Natural killer cell treated with Interleukin-12 subunit alpha and Interleukin-12 subunit beta and Interleukin-15 and Interleukin-18, amount 100 ng/mL, for 72 hours (primary cell): ENCODE data around the gene CTDNEP1. TPM values are rescaled to one million over a fixed set of nuclear protein-coding genes. Genes with fewer than 3 reads are reported as not detected.

Experiments
- ATAC-seq, 2 donors: fragments of 150-1000 bp; cut with Tn5 transposase in 1 of 2; sonication (Bioruptor Pico), chemical (Tn5 transposase) in 1 of 2; 2 replicates each; pipeline ENCODE4 v1.10.0; 2021
- DNase-seq: peaks from one replicate; pipeline ENCODE4 v3.0.0; 2022; ENCODE audit warnings: low spot score
- H3K27ac Mint-ChIP-seq, 2 donors: 1 replicate in 1 of 2; 2 replicates in 1 of 2; pipeline ENCODE4 v1.8.0; 2022; ENCODE audit warnings: mixed read lengths in 2 of 2, mild to moderate bottlenecking in 1 of 2, moderate library complexity in 1 of 2
- H3K27me3 Mint-ChIP-seq, 2 donors: 1 replicate in 1 of 2; 2 replicates in 1 of 2; pipeline ENCODE4 v1.8.0; 2022; ENCODE audit warnings: mixed read lengths in 2 of 2
- H3K36me3 Mint-ChIP-seq: one replicate; pipeline ENCODE4 v1.8.0; 2022; ENCODE audit warnings: mixed read lengths
- H3K4me1 Mint-ChIP-seq, 2 donors: 1 replicate in 1 of 2; 2 replicates in 1 of 2; pipeline ENCODE4 v1.8.0; 2022; ENCODE audit warnings: low read depth in 2 of 2, mixed read lengths in 2 of 2, mild to moderate bottlenecking in 1 of 2
- H3K4me3 Mint-ChIP-seq: one replicate; pipeline ENCODE4 v1.8.0; 2022; ENCODE audit warnings: mixed read lengths
- H3K9me3 Mint-ChIP-seq: 2 replicates; pipeline ENCODE4 v1.8.0; 2022; ENCODE audit warnings: mixed read lengths
- total RNA-seq, 2 donors: library from RNA; stranded (reverse); gene quantifications; one replicate each; pipeline ENCODE4 v1.2.3, GENCODE V29; 2022

Gene CTDNEP1
- total RNA-seq, 2 donors from 2014 or later, result 145 to 165 TPM

DNA sequence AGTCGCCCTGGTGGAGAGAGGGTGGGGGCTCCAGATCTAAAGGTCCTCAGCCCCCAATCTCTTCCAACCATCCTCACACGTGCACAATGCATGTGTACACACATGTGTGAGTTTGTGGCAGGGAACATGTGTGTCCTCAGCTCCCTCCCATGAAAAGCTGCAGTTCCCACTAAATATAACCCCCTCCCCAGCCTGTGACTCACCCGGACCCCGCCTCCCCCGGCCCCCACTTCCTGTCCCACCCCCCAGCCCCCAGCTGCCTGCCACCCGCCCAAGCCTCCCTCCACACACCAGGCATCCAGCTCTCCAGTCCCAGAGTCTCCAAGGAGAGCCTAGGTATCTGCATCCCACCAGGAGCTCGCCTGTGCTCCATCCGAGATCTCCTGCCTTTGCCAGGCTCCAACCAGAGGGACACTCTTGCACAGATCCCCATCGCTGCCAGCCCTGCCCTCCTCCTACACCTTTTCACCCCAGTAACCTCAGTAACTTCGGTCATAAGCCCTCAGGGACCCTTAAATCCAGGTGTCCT, 35.8 kb downstream of the CTDNEP1 start:
- H3K27ac Mint-ChIP-seq, result peak overlapping the region in 1 of 2 donors; percentile 40
- H3K4me3 Mint-ChIP-seq, result peak overlapping the region; percentile 56
- no peak for ATAC-seq
- no peaks in the 10 kb centered on the region for H3K36me3 Mint-ChIP-seq
- H3K4me1 Mint-ChIP-seq, result peaks cover 46 to 54% of the 10 kb centered on the region in 2 donors
- DNase-seq, result no peak
- H3K9me3 Mint-ChIP-seq, result no peaks in the 10 kb centered on the region
- H3K27me3 Mint-ChIP-seq, result peaks cover 6% of the 10 kb centered on the region in 2 donors

DNA sequence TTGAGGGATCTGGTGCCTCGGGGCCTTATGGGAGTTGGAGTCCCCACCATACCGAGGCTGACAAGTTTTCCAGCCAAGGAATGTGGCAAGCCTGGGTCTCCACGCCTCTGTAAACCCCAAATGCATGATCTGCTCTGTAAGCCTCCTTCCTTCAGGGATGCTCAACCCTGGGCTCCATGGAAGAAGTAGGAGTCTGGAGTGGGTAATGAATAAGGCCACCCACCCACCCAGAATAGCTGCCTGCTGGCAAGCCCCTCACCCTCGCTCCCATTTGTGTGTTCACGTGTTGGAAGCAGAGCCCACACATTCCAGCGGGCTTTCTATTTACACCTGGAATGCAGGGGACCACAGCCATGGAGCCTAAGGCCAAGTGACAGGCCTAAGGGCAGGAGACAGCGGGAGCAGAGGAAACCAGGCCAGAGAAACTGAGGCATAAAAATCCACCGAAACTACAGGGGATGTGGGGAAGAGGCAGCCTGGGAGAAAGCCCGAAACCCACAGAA, 36.3 kb downstream of the CTDNEP1 start:
- Mint-ChIP-seq H3K9me3 (no peaks in the 10 kb centered on the region), H3K27me3 (peaks cover 6 to 7% of the 10 kb centered on the region in 2 donors), H3K4me3 (peak overlapping the region; percentile 92), H3K27ac (peak overlapping the region; percentile 83 to 87), H3K36me3 (no peaks in the 10 kb centered on the region), H3K4me1 (peaks cover 41 to 49% of the 10 kb centered on the region in 2 donors)
- no peak for ATAC-seq
- DNase-seq, result no peak

DNA sequence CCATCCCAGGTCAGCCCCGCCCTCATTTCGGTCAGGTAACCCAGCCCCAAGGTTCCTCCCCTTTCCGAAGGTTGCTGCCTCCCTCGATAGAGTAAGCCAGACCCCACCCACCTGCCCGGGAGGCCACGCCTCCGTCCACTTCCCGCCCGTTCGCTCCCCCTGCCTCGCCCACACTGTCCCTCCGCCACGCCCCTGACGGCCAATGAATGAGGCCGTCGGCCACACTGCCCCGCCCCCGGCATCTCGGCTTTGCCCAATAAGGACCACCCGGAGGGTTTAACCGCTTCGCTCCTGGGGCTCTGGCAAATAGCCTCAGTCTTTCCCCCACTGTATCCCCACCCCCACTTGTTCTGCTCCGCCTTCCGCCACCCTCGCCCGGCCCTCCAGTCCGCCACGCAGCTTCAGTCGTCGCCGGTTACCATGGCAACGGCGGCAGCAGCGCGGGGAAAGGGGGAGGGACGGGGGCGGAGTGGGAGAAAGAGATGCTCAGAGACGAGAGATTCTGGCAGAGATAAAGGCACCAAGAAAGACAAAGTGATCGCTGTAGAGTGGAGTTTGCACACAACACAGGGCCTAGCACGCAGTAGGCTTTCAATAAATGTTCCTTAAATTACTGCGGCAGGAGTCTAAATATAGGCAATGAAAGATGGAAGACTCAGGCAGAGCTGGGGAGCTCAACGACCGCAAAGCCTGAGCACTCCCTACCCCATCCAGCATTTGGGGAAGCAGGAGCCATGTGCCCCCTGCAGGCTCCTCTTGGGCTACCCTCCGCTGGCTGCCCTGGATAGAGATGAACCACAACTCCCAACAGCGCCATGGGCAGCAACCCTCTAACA, 37.0 kb downstream of the CTDNEP1 start:
- DNase-seq (peak; percentile 99), ATAC-seq (peak; percentile 93 to 95)
- Mint-ChIP-seq H3K27ac (peak overlapping the region; percentile 83 to 87), H3K36me3 (no peaks in the 10 kb centered on the region), H3K9me3 (no peaks in the 10 kb centered on the region), H3K27me3 (peaks cover 6 to 9% of the 10 kb centered on the region in 2 donors), H3K4me3 (peak overlapping the region; percentile 92), H3K4me1 (peaks cover 38 to 47% of the 10 kb centered on the region in 2 donors)

DNA sequence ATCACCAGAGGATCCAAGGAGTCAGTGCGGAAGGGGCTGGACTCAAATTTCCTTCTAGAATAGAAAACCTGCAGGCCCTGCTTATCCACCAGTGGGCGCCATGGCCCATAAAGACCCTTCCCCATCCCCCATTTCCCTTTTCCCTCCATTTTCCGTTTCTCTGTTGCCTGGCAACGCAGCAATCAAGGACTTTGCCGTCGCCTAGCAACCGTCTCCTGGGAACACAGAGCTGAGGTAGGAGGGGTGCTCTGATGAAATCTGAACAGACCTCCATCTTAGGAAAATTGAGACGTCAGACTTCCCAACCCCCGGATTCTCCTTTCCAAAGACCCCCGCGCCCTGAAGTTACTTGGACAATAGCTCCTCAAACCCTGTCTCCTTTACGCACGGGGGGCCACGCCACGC, 37.6 kb downstream of the CTDNEP1 start:
- Mint-ChIP-seq H3K36me3 (no peaks in the 10 kb centered on the region), H3K27ac (peak overlapping the region; percentile 83 to 87), H3K27me3 (peaks cover 6 to 9% of the 10 kb centered on the region in 2 donors), H3K9me3 (no peaks in the 10 kb centered on the region), H3K4me3 (peak overlapping the region; percentile 92), H3K4me1 (peaks cover 32 to 40% of the 10 kb centered on the region in 2 donors)
- no peak for ATAC-seq
- no peak for DNase-seq

DNA sequence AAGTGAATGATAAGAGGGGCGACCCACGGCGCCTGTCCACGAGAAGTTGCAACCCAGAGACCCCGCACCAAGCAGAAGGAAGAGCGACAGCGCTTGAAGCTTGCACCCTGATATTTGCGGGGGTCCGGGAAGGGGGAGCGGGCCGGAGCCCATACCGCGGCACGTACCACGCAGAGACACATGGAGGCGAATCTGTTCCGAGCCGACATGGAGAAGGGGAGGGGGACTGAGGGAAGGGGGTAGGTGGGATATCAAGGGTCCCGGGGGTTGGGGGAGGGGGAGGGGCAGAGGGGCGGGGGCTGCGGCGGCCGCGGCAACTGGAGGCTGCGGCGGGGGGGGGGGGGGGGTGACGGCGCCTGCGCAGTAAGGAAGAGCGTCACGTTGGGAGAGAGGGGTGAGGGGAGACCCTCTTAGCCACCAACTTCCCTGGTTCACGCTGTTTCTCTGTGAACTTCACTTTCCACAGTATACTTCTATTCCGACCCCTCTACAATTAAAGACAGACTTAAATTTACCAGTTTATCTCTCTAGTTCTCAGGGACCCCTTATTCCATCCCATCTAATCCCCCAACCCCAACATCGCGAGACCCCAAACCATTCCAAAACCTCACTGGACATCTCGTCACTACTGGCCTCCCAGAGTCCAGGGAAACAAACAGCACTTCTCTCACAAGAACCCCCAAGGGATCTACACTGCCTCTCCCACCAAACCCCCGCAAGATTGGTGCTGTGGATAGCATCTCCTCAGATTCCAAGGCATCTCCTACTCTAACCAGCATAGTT, 39.9 kb downstream of the CTDNEP1 start:
- Mint-ChIP-seq H3K36me3 (no peaks in the 10 kb centered on the region), H3K4me3 (no peak overlapping the region)
- DNase-seq, result no peak

DNA sequence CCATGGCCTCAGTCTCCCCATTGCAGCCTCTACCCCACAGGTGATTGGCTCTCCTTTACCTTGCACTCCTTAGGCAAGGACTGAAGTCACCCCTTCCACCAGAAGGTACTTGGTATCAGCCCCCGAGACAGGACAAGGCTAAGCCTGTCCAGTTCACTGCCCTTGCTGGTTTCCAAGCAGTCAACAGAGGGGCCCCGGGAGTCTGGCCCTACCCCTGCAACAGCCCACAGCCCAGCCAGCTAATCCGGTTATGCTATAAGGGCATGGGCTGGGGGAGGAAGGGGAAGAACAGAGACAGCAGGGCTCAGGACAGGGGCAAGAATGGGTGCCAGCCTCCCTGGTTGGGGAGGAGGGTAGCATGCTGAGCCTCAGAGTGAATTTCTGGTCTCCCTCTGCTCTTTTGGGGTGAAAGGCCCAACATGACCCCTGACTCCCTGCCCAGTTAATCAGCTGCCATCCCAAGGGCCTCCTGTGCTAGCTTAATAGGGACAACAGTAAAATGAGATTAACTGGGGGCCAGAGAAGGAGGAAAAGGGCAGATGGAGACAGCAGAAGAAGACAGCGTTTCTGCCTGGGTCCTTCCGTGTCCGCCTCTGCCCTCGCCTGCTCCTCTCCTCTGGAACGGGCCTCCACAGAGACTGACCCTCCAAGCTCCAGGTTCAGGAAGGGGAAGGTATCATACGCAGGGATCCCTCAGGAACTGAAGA, 42.6 kb downstream of the CTDNEP1 start:
- Mint-ChIP-seq H3K27me3 (peaks cover 6 to 9% of the 10 kb centered on the region in 2 donors), H3K9me3 (no peaks in the 10 kb centered on the region), H3K36me3 (no peaks in the 10 kb centered on the region), H3K27ac (no peak overlapping the region), H3K4me3 (no peak overlapping the region), H3K4me1 (peaks cover 32 to 41% of the 10 kb centered on the region in 2 donors)
- DNase-seq (no peak), ATAC-seq (no peak)

More for the DNA sequence above, 39.9 kb downstream of the CTDNEP1 start:
- Mint-ChIP-seq H3K27me3 (peaks cover 6 to 9% of the 10 kb centered on the region in 2 donors), H3K9me3 (no peaks in the 10 kb centered on the region), H3K4me1 (peaks cover 28 to 36% of the 10 kb centered on the region in 2 donors), H3K27ac (no peak overlapping the region)
- ATAC-seq, result no peak

DNA sequence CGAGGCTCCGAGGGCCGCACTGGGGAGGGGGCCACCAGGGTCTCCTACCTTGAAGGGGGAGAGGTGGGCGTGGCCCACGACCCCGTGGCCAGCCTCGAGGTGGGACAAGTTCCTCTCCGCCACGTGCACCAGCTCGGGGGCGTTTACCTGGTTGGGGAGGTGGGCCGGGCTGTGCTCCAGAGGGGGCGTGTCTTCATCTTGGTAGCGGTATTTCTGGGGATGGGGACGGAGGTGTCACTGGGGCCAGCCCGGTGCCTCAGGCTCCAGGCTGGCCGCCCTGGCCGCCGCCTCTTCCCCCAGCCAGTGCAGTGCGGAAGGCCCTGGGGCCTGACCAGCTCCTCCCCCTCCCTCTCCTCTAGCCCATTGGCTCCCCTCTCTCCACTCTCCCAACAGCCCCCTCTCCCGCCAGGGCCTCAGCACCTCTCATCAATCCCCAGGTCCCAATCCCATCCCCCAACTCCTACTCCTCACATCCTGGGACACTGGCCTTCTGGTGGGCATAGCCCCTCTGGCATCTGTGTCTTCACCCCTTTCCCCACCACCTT, 43.4 kb downstream of the CTDNEP1 start:
- Mint-ChIP-seq H3K4me3 (no peak overlapping the region), H3K27ac (no peak overlapping the region), H3K27me3 (peaks cover 6 to 9% of the 10 kb centered on the region in 2 donors), H3K9me3 (no peaks in the 10 kb centered on the region), H3K36me3 (no peaks in the 10 kb centered on the region), H3K4me1 (peaks cover 28 to 39% of the 10 kb centered on the region in 2 donors)
- DNase-seq, result no peak
- ATAC-seq, result no peak

DNA sequence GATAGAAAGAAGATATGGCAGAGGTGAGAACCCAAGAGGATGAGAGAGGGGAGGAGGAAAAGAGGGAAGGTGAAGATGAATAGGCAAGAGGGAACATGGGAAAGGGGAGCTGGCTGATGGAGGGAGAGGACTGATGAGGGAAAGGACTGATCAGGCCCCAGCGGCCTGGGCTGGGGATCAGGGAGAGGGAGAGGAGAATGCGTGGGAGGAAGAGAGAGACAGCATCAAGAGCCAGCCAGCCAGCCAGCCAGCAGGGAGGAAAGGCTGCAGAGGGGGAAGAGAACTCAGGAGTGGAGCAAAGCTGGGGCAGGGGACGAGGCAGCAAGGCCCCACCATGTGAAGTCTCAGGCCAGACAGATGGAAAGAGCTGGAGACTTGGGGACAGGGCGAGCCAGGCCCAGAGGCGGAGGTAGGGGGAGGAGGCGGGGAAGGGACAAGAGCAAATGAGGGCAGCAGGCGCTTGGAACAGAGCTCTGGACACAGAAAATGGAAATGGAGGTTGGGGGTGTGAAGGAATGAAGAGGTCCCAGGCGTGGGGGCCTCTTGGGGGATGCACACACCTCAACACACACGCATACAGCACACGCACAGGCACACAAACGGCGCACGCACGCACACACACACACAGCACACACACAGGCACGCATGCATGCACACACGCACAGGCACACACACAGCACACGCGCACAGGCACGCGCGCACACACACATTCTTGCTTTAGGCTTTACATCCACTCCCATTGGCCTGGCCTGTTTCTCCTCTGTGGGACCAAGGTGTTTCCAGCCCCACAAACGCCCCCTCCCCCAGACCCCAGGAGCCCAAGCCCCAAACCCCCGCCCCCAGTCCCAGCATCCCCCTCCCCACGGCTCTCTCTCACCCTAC, 44.2 kb downstream of the CTDNEP1 start:
- H3K27me3 Mint-ChIP-seq, result peaks cover 5 to 9% of the 10 kb centered on the region in 2 donors
- H3K9me3 Mint-ChIP-seq, result no peaks in the 10 kb centered on the region
- H3K4me3 Mint-ChIP-seq, result no peak overlapping the region
- H3K27ac Mint-ChIP-seq, result peak overlapping the region; percentile 25 to 85
- no peaks in the 10 kb centered on the region for H3K36me3 Mint-ChIP-seq
- no peak for DNase-seq
- ATAC-seq, result no peak
- H3K4me1 Mint-ChIP-seq, result peaks cover 28 to 38% of the 10 kb centered on the region in 2 donors

DNA sequence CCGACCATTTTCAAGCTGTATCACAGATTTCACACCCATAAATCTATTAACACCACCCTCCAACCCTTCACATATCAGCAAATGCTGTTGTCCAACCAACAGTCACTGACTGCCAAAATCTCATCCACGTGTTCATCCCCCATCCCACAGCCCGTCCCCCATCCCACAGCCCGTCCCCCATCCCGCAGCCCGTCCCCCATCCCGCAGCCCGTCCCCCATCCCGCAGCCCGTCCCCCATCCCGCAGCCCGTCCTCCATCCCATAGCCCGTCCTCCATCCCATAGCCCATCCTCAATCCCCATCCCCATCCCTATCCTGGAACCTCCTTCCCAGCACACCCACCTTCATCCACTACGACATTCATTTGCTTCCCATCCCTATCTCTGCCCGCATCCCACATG, 46.0 kb downstream of the CTDNEP1 start:
- Mint-ChIP-seq H3K27ac (peak overlapping the region; percentile 81 to 85), H3K4me1 (peaks cover 28 to 33% of the 10 kb centered on the region in 2 donors), H3K9me3 (no peaks in the 10 kb centered on the region), H3K36me3 (no peaks in the 10 kb centered on the region), H3K4me3 (peak overlapping the region; percentile 87), H3K27me3 (peaks cover 0 to 3% of the 10 kb centered on the region in 2 donors)
- ATAC-seq (no peak), DNase-seq (no peak)

DNA sequence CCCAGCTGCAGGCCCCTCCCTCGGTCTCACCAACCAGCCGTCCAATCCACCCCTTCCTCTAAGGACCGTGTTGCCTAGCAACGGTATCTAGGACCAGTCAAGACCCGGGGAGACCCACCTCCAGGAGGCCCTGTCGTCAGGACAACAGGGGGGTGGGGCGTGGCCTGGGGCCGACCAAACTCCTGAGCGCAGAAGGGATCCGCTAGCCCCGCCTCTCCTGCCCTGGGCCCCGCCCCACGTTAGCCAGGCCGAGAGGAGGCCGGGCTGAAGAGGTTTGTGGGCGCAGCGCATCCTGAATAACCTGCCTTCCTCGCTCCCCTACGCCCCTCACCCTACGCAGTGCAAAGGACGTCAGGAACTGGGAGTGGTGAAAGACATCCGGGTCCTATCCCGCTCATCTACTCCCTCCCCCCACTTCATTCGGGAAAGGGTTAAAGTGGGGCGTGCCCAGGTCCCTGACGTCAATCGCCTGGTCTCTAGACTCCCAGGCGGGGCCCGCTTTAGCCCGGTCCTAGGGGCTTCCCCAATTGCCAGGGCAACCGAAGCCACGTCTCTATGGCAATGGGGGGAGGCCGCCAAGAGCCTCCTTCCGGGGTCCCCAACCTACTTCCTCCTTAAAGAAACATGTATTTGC, 46.6 kb downstream of the CTDNEP1 start:
- peak overlapping the region; percentile 87 for H3K4me3 Mint-ChIP-seq
- H3K9me3 Mint-ChIP-seq, result no peaks in the 10 kb centered on the region
- peaks cover 28 to 33% of the 10 kb centered on the region in 2 donors for H3K4me1 Mint-ChIP-seq
- peak overlapping the region; percentile 81 to 85 for H3K27ac Mint-ChIP-seq
- ATAC-seq, result peak; percentile 92 to 93
- H3K27me3 Mint-ChIP-seq, result no peaks in the 10 kb centered on the region
- DNase-seq, result peak; percentile 93
- H3K36me3 Mint-ChIP-seq, result no peaks in the 10 kb centered on the region

DNA sequence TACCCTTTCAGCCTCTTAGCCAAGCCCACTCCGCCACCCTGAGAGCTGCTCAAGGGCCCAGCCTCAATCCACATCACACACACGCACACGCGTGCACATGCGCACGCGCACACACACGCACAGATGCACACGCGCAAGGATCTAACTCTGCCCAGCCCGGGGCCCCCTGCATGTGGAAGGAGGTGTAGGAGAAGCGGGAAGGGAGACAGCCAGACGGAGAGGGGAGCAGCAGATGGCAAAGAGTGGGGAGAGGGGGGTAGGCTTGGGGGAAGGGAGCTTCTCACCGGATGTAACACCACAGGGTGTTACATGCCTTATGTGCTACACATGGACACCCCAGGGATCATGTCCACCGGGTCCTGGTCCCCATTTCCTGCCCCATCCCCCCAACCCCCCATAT, 47.2 kb downstream of the CTDNEP1 start:
- peaks cover 28 to 33% of the 10 kb centered on the region in 2 donors for H3K4me1 Mint-ChIP-seq
- DNase-seq, result no peak
- ATAC-seq, result peak in 1 of 2 donors; percentile 41
- H3K4me3 Mint-ChIP-seq, result peak overlapping the region; percentile 87
- H3K27ac Mint-ChIP-seq, result peak overlapping the region; percentile 81 to 85
- no peaks in the 10 kb centered on the region for H3K9me3 Mint-ChIP-seq
- H3K27me3 Mint-ChIP-seq, result no peaks in the 10 kb centered on the region
- H3K36me3 Mint-ChIP-seq, result no peaks in the 10 kb centered on the region

DNA sequence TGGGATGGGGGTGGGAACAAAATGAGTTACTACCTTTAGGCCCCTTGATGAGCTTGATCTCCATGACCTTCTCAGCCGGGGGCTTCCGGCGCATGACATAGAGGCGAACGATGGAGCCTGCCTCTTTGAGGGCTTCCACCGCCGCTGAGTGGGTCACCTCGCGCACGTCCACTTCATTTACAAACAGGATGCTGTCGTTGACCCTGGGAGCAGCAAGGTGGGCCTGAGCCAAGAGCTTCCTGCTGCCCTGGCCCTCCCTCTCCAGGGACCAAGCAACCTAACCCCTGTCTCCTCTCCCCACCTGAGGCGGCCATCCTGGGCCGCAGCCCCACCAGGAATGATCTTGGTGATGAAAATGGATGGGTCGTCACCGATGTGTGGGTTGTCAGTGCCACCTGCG, 48.1 kb downstream of the CTDNEP1 start:
- peak overlapping the region; percentile 87 for H3K4me3 Mint-ChIP-seq

More for the DNA sequence above, 48.1 kb downstream of the CTDNEP1 start:
- Mint-ChIP-seq H3K27me3 (no peaks in the 10 kb centered on the region), H3K27ac (peak overlapping the region; percentile 81 to 85), H3K4me1 (peaks cover 28 to 33% of the 10 kb centered on the region in 2 donors), H3K36me3 (no peaks in the 10 kb centered on the region), H3K9me3 (no peaks in the 10 kb centered on the region)
- DNase-seq (no peak), ATAC-seq (no peak)
